Measurements from ENCODE around the gene ACOT9.
"Not testable (repeated sequence)": the region's sequence is repeated elsewhere in the genome, so short reads cannot be mapped to it uniquely, and the experiment has no call there.

Gene ACOT9

DNA sequence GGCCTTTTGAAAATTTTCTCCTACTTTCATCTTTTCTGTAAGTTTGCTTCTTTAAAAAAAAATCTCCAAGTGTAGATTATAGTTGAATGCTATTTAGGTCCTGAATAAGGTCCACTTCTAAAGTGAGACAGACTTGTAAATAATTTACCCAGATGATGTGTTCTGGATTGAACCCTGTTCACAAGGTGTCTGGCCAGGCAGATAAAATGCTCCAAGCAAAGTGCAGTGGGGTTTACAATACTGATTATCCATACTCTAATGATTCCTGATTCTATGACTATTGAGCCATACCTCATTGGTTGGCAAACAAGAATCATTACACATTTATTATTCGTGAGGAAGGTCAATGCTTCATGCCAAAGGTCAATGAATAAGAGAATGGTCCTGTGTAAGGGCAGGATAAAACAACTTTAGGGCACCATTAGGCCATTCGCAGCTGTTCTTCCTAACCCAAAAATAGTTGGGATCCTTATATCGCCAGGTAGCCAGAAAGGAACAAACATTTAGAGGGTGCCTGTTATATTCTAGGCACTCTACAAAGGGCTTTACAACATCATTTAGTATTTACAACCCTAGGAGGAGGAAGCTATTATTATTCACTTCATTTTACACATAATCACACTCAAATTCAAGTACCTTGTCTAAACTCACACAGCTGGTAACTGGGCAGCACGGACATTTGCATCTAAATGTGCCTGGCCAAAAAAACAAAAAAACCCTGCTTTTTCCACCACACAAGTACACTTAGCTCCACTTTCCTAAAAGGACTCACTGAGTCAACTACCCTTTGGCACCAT lies 21.3 kb upstream of the ACOT9 start:
- DNase-seq, result no peak

- DNase-seq, result no peak
Observed at GRCh38 chrX:23759821-23760220, 16.7 kb upstream of the ACOT9 start.

DNA sequence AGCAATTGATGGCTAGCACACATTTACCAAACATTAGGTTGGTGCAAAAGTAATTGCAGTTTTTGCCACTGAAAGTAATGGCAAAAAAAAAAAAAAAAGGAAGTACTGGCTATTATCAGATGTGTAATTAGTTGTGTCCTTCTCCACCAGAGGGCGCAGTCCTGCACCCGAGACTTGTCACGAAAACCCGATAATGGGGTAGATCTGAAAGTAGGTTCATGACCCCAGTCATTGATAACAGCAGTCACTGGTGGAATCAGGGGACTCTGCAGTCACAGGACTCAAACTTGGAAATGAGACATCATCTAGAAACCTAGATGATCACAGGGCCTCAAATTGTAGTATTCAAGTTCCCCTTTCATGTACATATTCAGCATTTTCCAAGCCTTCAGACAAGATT lies 13.1 kb upstream of the ACOT9 start:
- DNase-seq, result peak; percentile 68 to 72

DNA sequence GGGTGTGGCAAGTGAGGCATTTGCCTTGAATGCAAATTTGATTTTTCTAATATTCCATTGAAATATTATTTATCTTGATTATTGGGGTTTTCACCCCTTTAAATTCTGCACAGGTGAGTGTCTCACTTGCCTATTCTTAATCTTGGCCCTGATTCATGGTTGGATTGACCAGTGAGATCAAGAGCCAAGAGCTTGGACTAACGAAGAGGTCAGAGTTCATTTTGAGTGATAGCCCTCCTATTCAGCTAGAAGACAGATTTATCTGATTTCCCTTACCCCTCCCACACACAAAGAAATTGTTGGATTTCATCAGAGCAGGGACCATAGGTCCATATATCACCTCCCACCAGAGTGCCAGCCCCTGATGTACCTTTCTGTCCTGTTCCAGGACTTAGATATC lies 11.6 kb upstream of the ACOT9 start:
- no peak for DNase-seq

DNA sequence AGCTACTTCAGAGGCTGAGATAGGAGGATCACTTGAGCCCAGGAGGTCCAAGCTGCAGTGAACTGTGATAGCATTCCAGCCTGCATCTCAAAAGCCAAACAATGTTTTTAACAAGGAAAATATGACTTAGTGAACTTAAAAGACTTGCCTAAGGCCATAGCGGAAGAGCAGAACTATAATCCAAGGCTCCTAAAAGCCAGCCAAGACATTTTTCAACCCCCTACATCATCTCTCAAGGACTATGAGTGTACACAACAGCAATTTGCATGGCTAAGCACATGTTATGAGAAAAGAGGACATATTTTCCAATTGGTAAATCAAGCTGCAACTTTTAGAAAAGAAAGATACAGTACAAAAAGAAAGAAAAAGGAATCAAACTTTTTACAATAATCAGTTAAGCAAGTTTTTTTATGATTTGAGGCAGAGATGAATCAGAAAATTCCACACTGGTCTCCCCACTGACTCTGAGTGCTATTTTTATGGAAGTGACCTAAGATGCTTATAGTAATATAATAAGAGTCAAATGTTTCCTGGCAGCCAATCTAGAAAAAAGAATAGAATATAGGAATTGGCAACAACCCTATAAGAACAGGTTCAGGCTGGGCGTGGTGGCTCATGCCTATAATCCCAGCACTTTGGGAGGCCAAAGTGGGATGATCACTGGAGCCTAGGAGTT lies 9.8 kb upstream of the ACOT9 start:
- DNase-seq, result no peak

DNA sequence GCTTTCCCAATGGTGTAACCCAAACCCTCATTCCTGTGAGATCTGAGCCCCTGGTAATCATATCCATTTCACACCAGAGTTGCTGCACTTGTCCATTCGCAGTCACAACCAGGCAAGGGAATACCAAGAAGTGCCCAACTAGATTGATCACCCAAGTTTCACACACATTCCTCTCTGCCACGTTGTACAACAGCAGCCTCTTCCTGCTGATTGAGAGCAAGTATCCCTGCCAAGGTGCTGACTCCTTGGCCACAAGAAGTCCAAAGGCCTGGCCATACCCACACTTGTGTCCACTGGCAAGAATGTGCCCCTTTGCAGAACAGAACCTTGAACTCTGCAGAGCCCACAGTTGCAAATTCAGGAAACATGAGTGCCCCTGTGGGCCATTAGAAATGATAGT lies 6.5 kb upstream of the ACOT9 start:
- DNase-seq, result no peak

GRCh38 chrX:23749129-23749528 lies 6.1 kb upstream of the ACOT9 start:
- no peak for DNase-seq

- DNase-seq, result no peak
Observed at GRCh38 chrX:23745786-23746185, 2.7 kb upstream of the ACOT9 start.

DNA sequence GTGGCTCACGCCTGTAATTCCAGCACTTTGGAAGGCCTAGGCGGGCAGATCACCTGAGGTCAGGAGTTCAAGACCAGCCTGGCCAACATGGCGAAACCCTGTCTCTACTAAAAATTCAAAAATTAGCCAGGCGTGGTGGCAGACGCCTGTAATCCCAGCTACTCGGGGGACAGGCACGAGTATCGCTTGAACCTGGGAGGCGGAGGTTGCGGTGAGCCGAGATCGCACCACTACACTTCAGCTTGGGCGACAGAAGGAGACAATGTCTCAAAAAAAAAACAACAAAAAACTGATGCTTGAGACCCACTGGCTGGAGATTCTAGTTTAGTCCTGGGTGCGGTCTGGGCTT lies 521 bp upstream of the ACOT9 start:
- DNase-seq, result not testable (repeated sequence)

GRCh38 chrX:23742174-23742696 lies 841 bp downstream of the ACOT9 start:
- peak; percentile 38 to 48 for DNase-seq

GRCh38 chrX:23737413-23737812 lies 5.7 kb downstream of the ACOT9 start:
- no peak for DNase-seq

GRCh38 chrX:23736030-23736429 lies 7.0 kb downstream of the ACOT9 start:
- DNase-seq, result no peak

DNA sequence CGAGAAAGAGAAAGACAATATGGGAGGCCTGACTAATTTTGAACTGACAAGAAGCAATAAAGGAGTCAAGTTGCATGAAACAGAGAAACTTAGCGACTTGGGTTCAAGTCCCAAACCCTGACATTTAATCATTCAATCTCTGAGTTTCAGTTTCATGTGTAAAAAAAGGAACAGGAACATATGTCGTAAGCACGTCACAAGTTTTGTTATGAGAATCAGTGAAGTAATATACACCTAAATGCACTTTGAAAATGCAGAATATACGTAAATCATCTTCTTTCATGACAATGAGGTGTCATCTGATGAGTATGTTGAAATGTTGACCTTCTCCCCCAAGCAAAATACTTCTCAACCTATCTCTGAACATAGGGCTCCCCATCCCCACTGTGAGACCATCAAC lies 10.4 kb downstream of the ACOT9 start:
- DNase-seq, result no peak

DNA sequence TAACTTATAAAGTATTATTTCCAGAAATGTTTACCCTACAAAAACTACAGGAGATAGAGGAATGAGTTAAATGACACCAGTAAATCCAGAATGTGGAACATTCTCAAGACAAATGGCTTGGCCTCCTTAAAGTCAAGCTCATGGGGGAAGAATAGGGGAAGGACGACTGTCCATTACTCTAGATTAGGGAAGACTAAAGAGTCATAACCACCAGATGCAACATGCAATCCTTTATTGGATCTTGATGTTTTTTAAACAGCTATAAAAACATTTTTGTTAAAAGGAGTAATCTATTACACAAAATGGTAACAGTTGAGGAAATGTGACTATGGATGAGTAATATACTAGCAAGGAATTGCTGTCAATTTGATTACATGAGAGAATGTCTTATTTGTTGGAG lies 11.1 kb downstream of the ACOT9 start:
- no peak for DNase-seq

DNA sequence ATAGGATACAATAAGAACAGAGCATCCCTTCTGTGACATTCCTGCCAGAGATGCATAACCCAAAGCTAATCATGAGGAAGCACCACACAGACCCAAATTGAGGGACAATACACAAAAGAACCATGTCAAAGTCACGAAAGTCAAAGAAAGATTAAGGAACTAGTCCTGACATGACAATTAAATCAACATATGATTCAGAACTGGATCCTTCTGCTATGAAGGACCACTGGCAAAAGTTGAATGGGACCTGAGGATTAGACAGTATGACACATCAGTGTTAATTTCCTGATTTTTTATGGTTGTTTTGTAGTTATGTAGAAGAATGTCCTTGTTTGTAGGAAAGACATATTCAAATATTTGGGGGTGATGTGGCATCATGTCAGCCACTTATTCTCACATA lies 13.9 kb downstream of the ACOT9 start:
- DNase-seq, result no peak

GRCh38 chrX:23727206-23727605 lies 15.9 kb downstream of the ACOT9 start:
- DNase-seq, result no peak

DNA sequence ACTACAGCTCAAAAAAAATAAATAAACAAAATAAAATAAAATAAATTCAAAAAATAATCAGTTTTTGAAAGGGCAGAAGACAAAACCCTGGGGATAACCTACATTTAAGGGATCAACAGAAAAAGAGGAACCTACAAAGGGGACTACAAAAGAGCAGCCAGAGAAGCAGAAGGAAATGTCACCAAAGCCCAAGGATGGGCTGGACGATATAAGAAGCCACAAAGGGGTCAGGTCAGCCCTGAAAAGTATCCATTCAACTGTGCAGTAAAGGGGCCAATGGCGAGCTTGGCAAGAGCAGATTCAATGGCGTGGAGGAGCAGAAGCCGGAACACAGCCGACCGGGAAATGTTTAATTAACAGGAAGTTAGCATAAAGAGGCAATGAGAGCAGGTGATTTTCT lies 16.9 kb downstream of the ACOT9 start:
- DNase-seq, result no peak

- no peak for DNase-seq
Observed at GRCh38 chrX:23720117-23720677, 22.9 kb downstream of the ACOT9 start.

DNA sequence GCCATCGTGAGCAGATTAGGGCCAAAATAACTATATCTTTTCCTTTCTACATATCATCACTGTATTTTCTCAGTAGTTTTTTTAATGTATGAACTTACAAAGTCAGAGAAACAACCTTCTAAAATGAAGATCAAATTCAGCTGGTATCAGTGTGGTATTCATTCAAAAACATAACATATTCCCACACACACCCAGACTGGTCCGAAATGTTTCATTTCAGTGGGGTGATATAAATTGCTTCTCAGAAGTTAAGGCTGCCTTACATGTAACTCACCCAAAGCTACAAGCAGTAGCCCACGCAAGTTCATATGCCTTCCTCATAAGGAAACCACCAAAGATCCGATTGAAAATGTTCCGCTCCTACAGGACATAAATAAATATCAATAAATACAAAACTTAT lies 37.8 kb downstream of the ACOT9 start:
- no peak for DNase-seq

GRCh38 chrX:23704673-23705206 lies 38.3 kb downstream of the ACOT9 start:
- DNase-seq, result no peak

DNA sequence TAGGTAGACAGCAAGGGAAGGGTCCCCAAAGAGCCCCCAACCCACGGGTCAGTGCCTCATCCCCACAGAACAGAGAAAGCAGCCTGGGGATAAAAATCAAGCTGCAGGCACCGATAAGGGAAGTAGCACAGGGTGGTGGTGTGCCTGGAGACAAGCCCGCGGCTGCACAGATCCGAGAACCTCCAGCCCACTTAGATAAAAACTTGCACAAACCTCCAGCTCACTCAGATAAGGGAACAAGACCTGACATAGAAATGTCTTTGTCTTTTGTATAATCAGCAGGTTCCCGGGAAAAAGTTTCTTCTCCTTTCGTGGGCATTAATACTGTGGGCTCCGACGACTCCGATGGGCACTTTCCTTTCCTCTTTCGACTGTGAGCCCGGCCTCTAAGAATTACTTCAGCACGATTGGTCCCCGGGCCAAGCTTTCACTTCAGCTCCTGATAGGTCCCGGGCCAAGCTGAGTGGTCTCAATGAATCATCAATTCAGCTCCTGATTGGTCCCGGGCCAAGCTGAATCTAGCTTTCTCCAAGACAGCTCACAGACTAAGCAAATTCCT lies 43.4 kb downstream of the ACOT9 start:
- peak; percentile 40 to 47 for DNase-seq

DNA sequence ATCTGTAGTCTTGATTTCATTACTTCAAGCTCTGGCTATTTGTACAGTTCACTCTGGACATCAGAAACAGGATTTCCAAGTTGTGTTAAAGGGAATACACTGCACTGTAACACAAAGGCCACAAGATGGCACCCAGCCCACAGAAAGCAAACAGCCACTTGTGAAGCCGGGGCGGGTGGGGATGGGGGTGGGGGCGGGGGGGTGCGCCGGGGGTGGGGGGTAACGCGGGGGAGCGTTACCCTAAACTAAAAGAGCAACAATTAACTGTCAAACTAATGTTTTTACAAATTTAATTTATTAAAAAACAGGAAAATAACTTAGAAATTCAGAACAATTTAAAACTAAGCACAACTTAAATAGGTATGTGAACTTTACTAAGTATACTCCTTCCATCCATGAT lies 48.5 kb downstream of the ACOT9 start:
- peak; percentile 47 to 50 for DNase-seq

DNA sequence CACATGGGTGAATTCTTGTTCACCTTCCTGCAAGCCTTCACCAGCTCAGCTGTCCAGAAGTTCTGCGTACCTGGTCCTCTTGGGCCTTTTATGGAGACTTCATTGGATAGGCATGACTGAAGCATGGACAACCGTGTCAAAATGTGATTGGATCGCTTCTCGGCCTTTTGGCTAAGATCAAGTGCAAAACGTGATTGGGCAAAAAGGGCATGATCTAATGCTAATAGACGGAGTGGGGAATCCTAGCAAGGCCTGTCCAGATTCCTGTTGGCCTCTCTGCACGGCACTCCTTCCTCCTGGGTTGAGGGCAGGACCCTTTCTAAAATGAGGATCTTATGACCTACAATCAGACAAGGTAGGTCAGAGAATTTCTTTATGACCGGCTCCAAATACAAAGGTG lies 50.9 kb downstream of the ACOT9 start:
- no peak for DNase-seq

DNA sequence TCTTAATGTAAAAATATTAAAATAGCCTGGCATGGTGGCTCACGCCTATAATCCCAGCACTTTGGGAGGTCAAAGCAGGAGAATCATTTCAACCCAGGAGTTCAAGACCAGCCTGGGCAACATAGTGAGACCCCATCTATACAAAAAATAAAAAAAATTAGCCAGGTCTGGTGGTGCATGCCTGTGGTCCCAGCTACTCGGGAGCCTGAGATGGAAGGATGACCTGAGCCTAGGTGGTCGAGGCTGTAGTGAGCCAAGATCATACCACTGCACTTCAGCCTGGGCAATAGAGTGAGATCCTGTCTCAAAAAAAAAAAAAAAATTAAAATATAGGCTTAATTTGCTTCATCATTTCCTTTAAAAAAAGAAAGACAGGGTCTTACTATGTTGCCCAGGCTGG lies 66.6 kb downstream of the ACOT9 start:
- not testable (repeated sequence) for DNase-seq

Data from activated T-cell treated with anti-CD3 and anti-CD28 coated beads, Interleukin-2, amount 50 U/mL, for 48 hours (primary cell).